HCT116 (cell line): Measurements from ENCODE around the gene MRE11. TPM values are rescaled to one million over a fixed set of nuclear protein-coding genes. Genes with fewer than 3 reads are reported as not detected.

Experiments
- ATAC-seq: fragments of 200-7000 bp; cut with Tn5 transposase; 2 replicates; pipeline ENCODE4 v1.9.1; 2020; ENCODE audit warnings: mild to moderate bottlenecking, moderate library complexity
- BruUV-seq: library from RNA; stranded (reverse); fragments of 400-500 nt; replicated peaks from 2 replicates; lab custom pipeline; 2021; lab: Mats Ljungman, UMichigan
- CTCF ChIA-PET: fragments of 300-600 bp; sonication (Branson Sonifier 250); formaldehyde crosslinking; loops from one replicate; lab custom pipeline; 2021; ENCODE audit warnings: antibody characterized with exemption; lab: Charles Lee
- POLR2A ChIA-PET: fragments of 300-600, 350-600 bp; sonication (Branson Sonifier 250); formaldehyde crosslinking; loops from one replicate; lab custom pipeline; 2021; ENCODE audit warnings: antibody characterized with exemption; lab: Charles Lee
- RAD21 ChIA-PET, 2 experiments: fragments of 300-600 bp; sonication (Branson Sonifier 250); formaldehyde crosslinking; loops; one replicate each; lab custom pipeline; 2023; ENCODE audit warnings: low total read pairs in 2 of 2; ENCODE audit not compliant: uncharacterized antibody in 2 of 2, unreplicated experiment in 2 of 2, low non-redundant PET in 1 of 2; lab: Charles Lee
- DNase-seq: peaks from one replicate; pipeline ENCODE4 v3.0.0-alpha.2; 2010; ENCODE audit warnings: low read depth, low spot score
- H2AFZ ChIP-seq: fragments of 200-600 bp; shearing (Covaris generic), sonication (generic); 2 replicates; pipeline ENCODE4 v1.6.1; 2017; ENCODE audit warnings: low read depth, mixed run types, mixed read lengths, antibody characterized with exemption, low read length; ENCODE audit not compliant: poor library complexity, severe bottlenecking
- H3K27ac ChIP-seq: 2 replicates; pipeline ENCODE4 v1.5.1; 2012; ENCODE audit warnings: low read depth, low read length
- H3K27me3 ChIP-seq: fragments of 200-600 bp; sonication (generic); 2 replicates; pipeline ENCODE4 v1.6.1; 2016; ENCODE audit warnings: mixed run types, low read length, mixed read lengths; ENCODE audit not compliant: insufficient read depth
- H3K36me3 ChIP-seq, 2 experiments: fragments of 200-500 bp in 1 of 2; fragments of 200-600 bp in 1 of 2; sonication (Bioruptor generic) in 1 of 2; sonication (generic) in 1 of 2; 2 replicates each; pipeline versions ENCODE4 v1.5.1 to v1.6.1; 2014 to 2016; ENCODE audit warnings: low read length in 2 of 2, inconsistent platforms in 1 of 2, mixed read lengths in 1 of 2, mixed run types in 1 of 2; ENCODE audit not compliant: insufficient read depth in 2 of 2, control insufficient read depth in 1 of 2
- H3K4me1 ChIP-seq, 2 experiments: fragments of 200-600 bp in 1 of 2; sonication (generic) in 1 of 2; 2 replicates each; pipeline versions ENCODE4 v1.5.1 to v1.6.1; 2012 to 2017; ENCODE audit warnings: low read length in 2 of 2, inconsistent platforms in 1 of 2, mild to moderate bottlenecking in 1 of 2, mixed read lengths in 1 of 2, mixed run types in 1 of 2, moderate library complexity in 1 of 2; ENCODE audit not compliant: insufficient read depth in 2 of 2, control insufficient read depth in 1 of 2
- H3K4me2 ChIP-seq: fragments of 200-600 bp; sonication (generic); 2 replicates; pipeline ENCODE4 v1.6.1; 2017; ENCODE audit warnings: mixed run types, low read length, mixed read lengths
- H3K4me3 ChIP-seq, 2 experiments: fragments of 200-600 bp in 1 of 2; sonication (generic) in 1 of 2; replicated peaks in 1 of 2; 2 replicates each; pipeline ENCODE4 v1.5.1; 2011 to 2016; ENCODE audit warnings: low read length in 2 of 2, control low read depth in 1 of 2, low read depth in 1 of 2, mild to moderate bottlenecking in 1 of 2, mixed read lengths in 1 of 2, mixed run types in 1 of 2
- H3K79me2 ChIP-seq: fragments of 200-600 bp; sonication (generic); 2 replicates; pipeline ENCODE4 v1.6.1; 2017; ENCODE audit warnings: mild to moderate bottlenecking, mixed run types, low read length, moderate library complexity, mixed read lengths; ENCODE audit not compliant: insufficient read depth
- H3K9ac ChIP-seq: fragments of 200-600 bp; sonication (generic); 2 replicates; pipeline ENCODE4 v1.6.1; 2016; ENCODE audit warnings: low read length, mixed read lengths
- H3K9me2 ChIP-seq: fragments of 200-600 bp; sonication (generic), shearing (Covaris generic); 2 replicates; pipeline ENCODE4 v1.6.1; 2017; ENCODE audit warnings: mixed run types, mild to moderate bottlenecking, moderate library complexity; ENCODE audit not compliant: insufficient read depth
- H3K9me3 ChIP-seq, 2 experiments: fragments of 200-500 bp in 1 of 2; fragments of 200-600 bp in 1 of 2; sonication (Bioruptor generic) in 1 of 2; sonication (generic) in 1 of 2; 2 replicates each; pipeline ENCODE4 v1.6.1; 2014 to 2017; ENCODE audit warnings: low read length in 2 of 2, mixed read lengths in 2 of 2, inconsistent platforms in 1 of 2, low read depth in 1 of 2, mild to moderate bottlenecking in 1 of 2, mixed run types in 1 of 2, moderate library complexity in 1 of 2; ENCODE audit not compliant: control insufficient read depth in 1 of 2, insufficient read depth in 1 of 2
- H4K20me1 ChIP-seq: fragments of 200-600 bp; sonication (generic), shearing (Covaris generic); 2 replicates; pipeline ENCODE4 v1.6.1; 2017; ENCODE audit warnings: mixed run types, mild to moderate bottlenecking, moderate library complexity; ENCODE audit not compliant: insufficient read depth
- CEBPB ChIP-seq: IDR thresholded peaks from 2 replicates; pipeline ENCODE4 v1.6.1; 2012; ENCODE audit warnings: low read depth
- ELF1 ChIP-seq: IDR thresholded peaks from 2 replicates; pipeline ENCODE4 v1.6.1; 2012; ENCODE audit warnings: low read depth, borderline replicate concordance
- POLR2A ChIP-seq: IDR thresholded peaks from 2 replicates; pipeline ENCODE4 v1.7.0; 2011; ENCODE audit warnings: borderline replicate concordance; ENCODE audit not compliant: insufficient read depth, insufficient read length; ENCODE audit errors: extremely low read depth
- SIN3A ChIP-seq: IDR thresholded peaks from 2 replicates; pipeline ENCODE4 v1.6.1; 2012; ENCODE audit warnings: low read depth
- SRF ChIP-seq: IDR thresholded peaks from 2 replicates; pipeline ENCODE4 v1.6.1; 2012; ENCODE audit warnings: low read depth
- TCF7L2 ChIP-seq: IDR thresholded peaks from 2 replicates; pipeline ENCODE4 v1.7.0; 2011; ENCODE audit warnings: borderline replicate concordance, inconsistent platforms; ENCODE audit not compliant: insufficient read depth, insufficient read length; ENCODE audit errors: extremely low read depth
- YY1 ChIP-seq: IDR thresholded peaks from 2 replicates; pipeline ENCODE4 v1.6.1; 2011; ENCODE audit warnings: low read length, low read depth, moderate library complexity, mild to moderate bottlenecking; ENCODE audit not compliant: insufficient replicate concordance; ENCODE audit errors: extremely low read depth
- intact Hi-C: fragments of 100-400 bp; cut with micrococcal nuclease; formaldehyde crosslinking; loops from 2 replicates; pipeline ENCODE4 v1.10.0; 2022
- total RNA-seq: library from RNA; stranded (reverse); gene quantifications from one replicate; pipeline ENCODE4 v1.2.1, GENCODE V29; 2021; ENCODE audit not compliant: unreplicated experiment
- TF ChIP-seq, protein P1 (sequence below): IDR thresholded peaks from 2 replicates; pipeline ENCODE4 v1.6.1; 2012
- TF ChIP-seq, protein P2 (sequence below): IDR thresholded peaks from 2 replicates; pipeline ENCODE4 v1.6.1; 2012; ENCODE audit warnings: low read depth
- TF ChIP-seq, protein P3 (sequence below): IDR thresholded peaks from 2 replicates; pipeline ENCODE4 v1.6.1; 2011; ENCODE audit warnings: mild to moderate bottlenecking, low read length, moderate library complexity; ENCODE audit not compliant: insufficient replicate concordance; ENCODE audit errors: extremely low read depth

The MRE11 gene
- total RNA-seq, 1 experiment from 2014 or later: 20.6 TPM

DNA sequence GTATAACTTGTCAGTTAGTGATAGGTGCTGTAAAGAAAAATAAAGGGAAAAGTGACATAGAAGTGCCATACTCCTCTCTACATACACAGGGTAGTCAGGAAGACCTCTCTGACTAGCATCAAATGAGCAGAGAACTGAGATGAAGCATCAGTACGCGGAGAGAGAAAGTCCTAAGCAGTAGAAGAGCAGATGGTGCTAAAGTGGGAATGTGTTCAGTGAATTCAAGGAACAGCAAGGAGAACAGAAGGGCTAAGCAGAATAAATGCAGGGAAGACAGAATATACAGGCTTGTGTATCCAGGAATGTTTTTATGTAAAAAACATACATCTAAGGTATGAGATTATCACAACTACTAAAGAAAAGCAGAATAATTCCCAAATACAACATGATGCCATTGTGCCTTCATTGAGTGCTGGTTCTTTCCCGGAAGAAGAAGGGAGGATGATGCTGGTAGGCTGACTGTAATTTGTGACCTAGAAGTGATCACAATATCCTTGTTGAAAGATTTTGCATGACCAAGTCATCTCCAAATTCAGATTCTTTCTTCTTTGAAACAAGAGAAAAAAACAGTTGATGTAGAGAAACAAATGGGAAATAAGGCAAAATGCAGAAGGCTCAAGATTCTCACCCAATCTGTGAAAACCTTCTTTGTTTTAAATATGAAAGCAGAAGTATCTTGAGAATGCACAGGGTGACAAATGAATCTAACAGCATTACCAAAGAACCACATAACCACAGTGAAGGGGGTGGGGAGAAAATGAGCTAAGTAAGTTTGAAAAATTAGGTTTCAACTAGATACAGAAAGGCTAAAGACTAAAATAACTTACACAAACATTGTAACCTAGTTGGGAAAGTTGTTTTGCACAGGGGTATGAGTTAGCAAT is 20.5 kb downstream of the MRE11 start:
- H4K20me1 ChIP-seq: no peaks in the 10 kb centered on the region
- H3K27ac ChIP-seq: no peak overlapping the region
- H3K9me2 ChIP-seq: no peaks in the 10 kb centered on the region
- H3K4me2 ChIP-seq: no peak overlapping the region
- POLR2A ChIA-PET: no interaction called here
- CTCF ChIA-PET: no interaction called here
- no peak overlapping the region for H2AFZ ChIP-seq
- no peaks in the 10 kb centered on the region for H3K79me2 ChIP-seq
- H3K27me3 ChIP-seq: no peaks in the 10 kb centered on the region
- H3K9me3 ChIP-seq: no peaks in the 10 kb centered on the region
- H3K36me3 ChIP-seq: peaks cover 6 to 14% of the 10 kb centered on the region in 2 experiments; a peak in 2 of 4 replicates
- H3K4me3 ChIP-seq: no peak overlapping the region
- RAD21 ChIA-PET: no interaction called here
- DNase-seq (no peak), ATAC-seq (no peak)
- no peak overlapping the region for H3K9ac ChIP-seq
- intact Hi-C loops: no loop called here
- no TSS peak for BruUV-seq
- H3K4me1 ChIP-seq: no peaks in the 10 kb centered on the region
- TF ChIP-seq CEBPB (no peak), SRF (no peak)
- TF ChIP-seq, all 23 proteins: peak for 0

DNA sequence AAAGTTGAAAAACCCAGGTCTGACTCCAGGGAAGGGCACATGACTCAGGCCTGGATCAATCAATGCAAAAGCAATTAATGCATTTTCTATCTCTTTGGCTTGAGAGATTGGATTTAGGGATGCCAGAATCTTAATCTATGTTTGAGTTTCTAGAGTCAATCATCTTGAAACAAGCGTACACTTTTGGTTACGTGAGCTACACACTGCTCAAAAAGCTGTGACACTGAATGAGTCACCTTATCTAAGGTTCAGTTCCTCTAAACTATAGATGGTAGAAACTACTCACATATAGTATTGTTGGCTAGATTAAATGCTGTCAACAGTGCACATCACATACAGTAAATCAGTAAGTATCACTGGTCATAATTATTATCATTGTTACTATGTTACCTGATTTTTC is 24.2 kb downstream of the MRE11 start:
- Histone ChIP-seq H3K4me2 (no peak overlapping the region), H3K4me1 (no peaks in the 10 kb centered on the region), H4K20me1 (no peaks in the 10 kb centered on the region; the same call in 1 of the 2 replicates), H3K27ac (no peak overlapping the region), H3K9me2 (no peaks in the 10 kb centered on the region), H3K9me3 (no peaks in the 10 kb centered on the region), H3K4me3 (no peak overlapping the region), H2AFZ (no peak overlapping the region), H3K27me3 (no peaks in the 10 kb centered on the region), H3K9ac (no peak overlapping the region), H3K79me2 (no peaks in the 10 kb centered on the region), H3K36me3 (peaks cover 6 to 16% of the 10 kb centered on the region in 2 experiments; a peak in 3 of 4 replicates)
- no peak for DNase-seq
- CTCF ChIA-PET: no interaction called here
- BruUV-seq: no TSS peak
- intact Hi-C loops: no loop called here
- POLR2A ChIA-PET: no interaction called here
- ATAC-seq: no peak
- RAD21 ChIA-PET: no interaction called here
- TF ChIP-seq YY1 (no peak), POLR2A (no peak), TCF7L2 (no peak), ELF1 (no peak), SIN3A (no peak)
- TF ChIP-seq, protein P1, sequence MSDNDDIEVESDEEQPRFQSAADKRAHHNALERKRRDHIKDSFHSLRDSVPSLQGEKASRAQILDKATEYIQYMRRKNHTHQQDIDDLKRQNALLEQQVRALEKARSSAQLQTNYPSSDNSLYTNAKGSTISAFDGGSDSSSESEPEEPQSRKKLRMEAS: no peak
- TF ChIP-seq, protein P2, sequence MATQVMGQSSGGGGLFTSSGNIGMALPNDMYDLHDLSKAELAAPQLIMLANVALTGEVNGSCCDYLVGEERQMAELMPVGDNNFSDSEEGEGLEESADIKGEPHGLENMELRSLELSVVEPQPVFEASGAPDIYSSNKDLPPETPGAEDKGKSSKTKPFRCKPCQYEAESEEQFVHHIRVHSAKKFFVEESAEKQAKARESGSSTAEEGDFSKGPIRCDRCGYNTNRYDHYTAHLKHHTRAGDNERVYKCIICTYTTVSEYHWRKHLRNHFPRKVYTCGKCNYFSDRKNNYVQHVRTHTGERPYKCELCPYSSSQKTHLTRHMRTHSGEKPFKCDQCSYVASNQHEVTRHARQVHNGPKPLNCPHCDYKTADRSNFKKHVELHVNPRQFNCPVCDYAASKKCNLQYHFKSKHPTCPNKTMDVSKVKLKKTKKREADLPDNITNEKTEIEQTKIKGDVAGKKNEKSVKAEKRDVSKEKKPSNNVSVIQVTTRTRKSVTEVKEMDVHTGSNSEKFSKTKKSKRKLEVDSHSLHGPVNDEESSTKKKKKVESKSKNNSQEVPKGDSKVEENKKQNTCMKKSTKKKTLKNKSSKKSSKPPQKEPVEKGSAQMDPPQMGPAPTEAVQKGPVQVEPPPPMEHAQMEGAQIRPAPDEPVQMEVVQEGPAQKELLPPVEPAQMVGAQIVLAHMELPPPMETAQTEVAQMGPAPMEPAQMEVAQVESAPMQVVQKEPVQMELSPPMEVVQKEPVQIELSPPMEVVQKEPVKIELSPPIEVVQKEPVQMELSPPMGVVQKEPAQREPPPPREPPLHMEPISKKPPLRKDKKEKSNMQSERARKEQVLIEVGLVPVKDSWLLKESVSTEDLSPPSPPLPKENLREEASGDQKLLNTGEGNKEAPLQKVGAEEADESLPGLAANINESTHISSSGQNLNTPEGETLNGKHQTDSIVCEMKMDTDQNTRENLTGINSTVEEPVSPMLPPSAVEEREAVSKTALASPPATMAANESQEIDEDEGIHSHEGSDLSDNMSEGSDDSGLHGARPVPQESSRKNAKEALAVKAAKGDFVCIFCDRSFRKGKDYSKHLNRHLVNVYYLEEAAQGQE: no peak
- TF ChIP-seq, protein P3, sequence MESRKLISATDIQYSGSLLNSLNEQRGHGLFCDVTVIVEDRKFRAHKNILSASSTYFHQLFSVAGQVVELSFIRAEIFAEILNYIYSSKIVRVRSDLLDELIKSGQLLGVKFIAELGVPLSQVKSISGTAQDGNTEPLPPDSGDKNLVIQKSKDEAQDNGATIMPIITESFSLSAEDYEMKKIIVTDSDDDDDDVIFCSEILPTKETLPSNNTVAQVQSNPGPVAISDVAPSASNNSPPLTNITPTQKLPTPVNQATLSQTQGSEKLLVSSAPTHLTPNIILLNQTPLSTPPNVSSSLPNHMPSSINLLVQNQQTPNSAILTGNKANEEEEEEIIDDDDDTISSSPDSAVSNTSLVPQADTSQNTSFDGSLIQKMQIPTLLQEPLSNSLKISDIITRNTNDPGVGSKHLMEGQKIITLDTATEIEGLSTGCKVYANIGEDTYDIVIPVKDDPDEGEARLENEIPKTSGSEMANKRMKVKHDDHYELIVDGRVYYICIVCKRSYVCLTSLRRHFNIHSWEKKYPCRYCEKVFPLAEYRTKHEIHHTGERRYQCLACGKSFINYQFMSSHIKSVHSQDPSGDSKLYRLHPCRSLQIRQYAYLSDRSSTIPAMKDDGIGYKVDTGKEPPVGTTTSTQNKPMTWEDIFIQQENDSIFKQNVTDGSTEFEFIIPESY: no peak
